Measurements from ENCODE around the gene EYS. TPM values are rescaled to one million over a fixed set of nuclear protein-coding genes. Genes with fewer than 3 reads are reported as not detected.

Gene EYS
- total and polyA plus RNA-seq, 2 of the 13 experiments (the other 11 are each of a cell fraction or from before 2014, with no cell fraction given), result 0.04 to 0.07 TPM

- H3K4me1 ChIP-seq (ENCODE audit: insufficient read depth, low read length), result 0 out of 2 replicates have a peak, but pooled peaks cover 8% of the 10 kb centered on the region
- H3K27ac ChIP-seq (ENCODE audit: extremely low read length, insufficient read depth, low read length), result no peak overlapping the region
- H3K9me3 ChIP-seq (ENCODE audit: low read length), result no peaks in the 10 kb centered on the region
- no peak overlapping the region for H3K9ac ChIP-seq (ENCODE audit: insufficient read depth, low read depth, low read length)
- H3K36me3 ChIP-seq (replicated peaks in 1 of 2; ENCODE audit: control insufficient read depth in 1 of 2, insufficient read depth in 2 of 2, low read length in 2 of 2), result no peaks in the 10 kb centered on the region
- in situ Hi-C loops (cut with HindIII; ENCODE audit: extremely low pct_ligation_motif_present, low pct_unique_long_range_greater_than_20kb), result no loop called here
- intact Hi-C loops (cut with micrococcal nuclease; ENCODE audit: unreplicated experiment), result no loop called here
- no peaks in the 10 kb centered on the region for H3K79me2 ChIP-seq (ENCODE audit: insufficient read depth, low read length)
- H2AFZ ChIP-seq (ENCODE audit: low read length), result no peak overlapping the region
- ChIA-PET POLR2A (no interaction called here), CTCF (ENCODE audit: low intra/inter-chr PET ratio, low total read pairs) (no interaction called here)
- WGBS (ENCODE audit: low lambda C conversion rate), result 34% methylated on average over 3 of the region's 3 CpGs
- FAIRE-seq (no peak), DNase-seq (ENCODE audit: low spot score) (no peak), ATAC-seq (no peak)
- H4K20me1 ChIP-seq (ENCODE audit: insufficient read depth, low read length), result no peaks in the 10 kb centered on the region
- H3K4me3 ChIP-seq (replicated peaks in 1 of 3; ENCODE audit: insufficient read depth in 1 of 3, low read depth in 2 of 3, low read length in 3 of 3), result no peak overlapping the region
- no peak overlapping the region for H3K4me2 ChIP-seq (ENCODE audit: low read depth, low read length)
- no peaks in the 10 kb centered on the region for H3K27me3 ChIP-seq (ENCODE audit: control insufficient read depth in 1 of 2, insufficient read depth in 2 of 2, low read length in 2 of 2)
- BruUV-seq (replicated peaks), result no TSS peak
- TF ChIP-seq NFE2L1 (CRISPR knock-in tag; IDR thresholded peaks at IDR 0.05; ENCODE audit: borderline replicate concordance) (no peak), POLR2G (IDR thresholded peaks at IDR 0.05; ENCODE audit: low read depth, low read length) (no peak), ZNF674 (CRISPR knock-in tag; IDR thresholded peaks at IDR 0.05; ENCODE audit: low read depth) (no peak), SKIL (CRISPR knock-in tag; IDR thresholded peaks at IDR 0.05; ENCODE audit: borderline replicate concordance) (no peak), ZGPAT (CRISPR knock-in tag; IDR thresholded peaks at IDR 0.05) (no peak), SOX6 (IDR thresholded peaks at IDR 0.05) (no peak), SOX6 (CRISPR knock-in tag; IDR thresholded peaks at IDR 0.05) (no peak), AKNA (CRISPR knock-in tag; IDR thresholded peaks at IDR 0.05; ENCODE audit: borderline replicate concordance) (no peak), ZFP36L1 (CRISPR knock-in tag; IDR thresholded peaks at IDR 0.05) (no peak), TCF12 (IDR thresholded peaks at IDR 0.05) (no peak), TCF12 (CRISPR knock-in tag; IDR thresholded peaks at IDR 0.05) (no peak), SOX13 (IDR thresholded peaks at IDR 0.05) (no peak), SOX13 (CRISPR knock-in tag; conservative IDR thresholded peaks at IDR 0.05 in 1 of 2, IDR thresholded peaks at IDR 0.05 in 1 of 2) (no peak), PPARG (CRISPR knock-in tag; conservative IDR thresholded peaks at IDR 0.05) (no peak), ZNF383 (CRISPR knock-in tag; IDR thresholded peaks at IDR 0.05; ENCODE audit: borderline replicate concordance) (no peak), TRIM22 (IDR thresholded peaks at IDR 0.05) (no peak)
Measured at GRCh38 chr6:64288351-64288750, 1418.7 kb downstream of the EYS start.

Data from HepG2 (cell line).